ENCODE data around the gene GPR135. TPM values are rescaled to one million over a fixed set of nuclear protein-coding genes. Genes with fewer than 3 reads are reported as not detected.

GPR135 gene
- total and polyA plus RNA-seq, 2 of the 13 experiments (the other 11 are each of a cell fraction or from before 2014, with no cell fraction given): 0.46 to 1.3 TPM

GRCh38 chr14:59427653-59428580 lies 37.3 kb downstream of the GPR135 start (continued):
- TF ChIP-seq ZNF557 (CRISPR knock-in tag; IDR thresholded peaks at IDR 0.05): no peak

GRCh38 chr14:59425322-59425935 lies 39.8 kb downstream of the GPR135 start:
- Histone ChIP-seq H3K9me3 (ENCODE audit: low read length) (no peaks in the 10 kb centered on the region), H3K36me3 (replicated peaks in 1 of 2; ENCODE audit: control insufficient read depth in 1 of 2, insufficient read depth in 2 of 2, low read length in 2 of 2) (no peaks in the 10 kb centered on the region), H3K4me1 (ENCODE audit: insufficient read depth, low read length) (no peaks in the 10 kb centered on the region), H2AFZ (ENCODE audit: low read length) (no peak overlapping the region), H3K9ac (ENCODE audit: insufficient read depth, low read depth, low read length) (no peak overlapping the region), H3K27ac (ENCODE audit: extremely low read length, insufficient read depth, low read length) (no peak overlapping the region), H3K27me3 (ENCODE audit: control insufficient read depth in 1 of 2, insufficient read depth in 2 of 2, low read length in 2 of 2) (no peaks in the 10 kb centered on the region), H3K4me3 (replicated peaks in 1 of 3; ENCODE audit: insufficient read depth in 1 of 3, low read depth in 2 of 3, low read length in 3 of 3) (no peak overlapping the region), H4K20me1 (ENCODE audit: insufficient read depth, low read length) (no peaks in the 10 kb centered on the region), H3K4me2 (ENCODE audit: low read depth, low read length) (no peak overlapping the region), H3K79me2 (ENCODE audit: insufficient read depth, low read length) (no peaks in the 10 kb centered on the region)
- 89% methylated on average over 3 of the region's 3 CpGs for WGBS (ENCODE audit: low lambda C conversion rate)
- intact Hi-C loops (cut with micrococcal nuclease; ENCODE audit: unreplicated experiment): no loop called here
- in situ Hi-C loops (cut with HindIII; ENCODE audit: extremely low pct_ligation_motif_present, low pct_unique_long_range_greater_than_20kb): no loop called here
- ATAC-seq: no peak
- POLR2A ChIA-PET: no interaction called here
- FAIRE-seq: no peak
- DNase-seq (ENCODE audit: low spot score): no peak
- CTCF ChIA-PET (ENCODE audit: low intra/inter-chr PET ratio, low total read pairs): no interaction called here
- no TSS peak for BruUV-seq (replicated peaks)
- no peak for TF ChIP-seq MAFF (IDR thresholded peaks at IDR 0.05; ENCODE audit: low read depth, low read length)
- no peak for TF ChIP-seq ZNF441 (CRISPR knock-in tag; IDR thresholded peaks at IDR 0.05; ENCODE audit: borderline replicate concordance)
- no peak for TF ChIP-seq ZNF841 (CRISPR knock-in tag; IDR thresholded peaks at IDR 0.05; ENCODE audit: borderline replicate concordance)
- TF ChIP-seq MTF2 (CRISPR knock-in tag; IDR thresholded peaks at IDR 0.05; ENCODE audit: borderline replicate concordance): no peak
- TF ChIP-seq CCAR2 (optimal IDR thresholded peaks at IDR 0.05; ENCODE audit: low read depth, low read length): no peak
- TF ChIP-seq ARID5B (CRISPR knock-in tag; IDR thresholded peaks at IDR 0.05): no peak
- TF ChIP-seq YY1 (IDR thresholded peaks at IDR 0.05; ENCODE audit: insufficient read depth, insufficient replicate concordance, low read depth, low read length): no peak
- TF ChIP-seq RXRB (CRISPR knock-in tag; IDR thresholded peaks at IDR 0.05; ENCODE audit: borderline replicate concordance): no peak
- no peak for TF ChIP-seq FIP1L1 (IDR thresholded peaks at IDR 0.05; ENCODE audit: borderline replicate concordance, insufficient read depth, low read depth, low read length)
- no peak for TF ChIP-seq ZNF572 (CRISPR knock-in tag; IDR thresholded peaks at IDR 0.05)
- no peak for TF ChIP-seq DMTF1 (CRISPR knock-in tag; IDR thresholded peaks at IDR 0.05)
- no peak for TF ChIP-seq ZNF704 (CRISPR knock-in tag; IDR thresholded peaks at IDR 0.05; ENCODE audit: borderline replicate concordance)
- TF ChIP-seq AKAP8 (CRISPR knock-in tag; IDR thresholded peaks at IDR 0.05): no peak

All from HepG2 (cell line).